Activated naive CD8-positive, alpha-beta T cell treated with anti-CD3 and anti-CD28 coated beads, Interleukin-2, amount 50 U/mL, for 16 hours (primary cell): ENCODE measurements around the gene FBLIM1.

Source experiments
- DNase-seq: peaks from one replicate; pipeline ENCODE4 v3.0.0-alpha.2; 2020; ENCODE audit warnings: low read depth, low spot score

FBLIM1 gene

GRCh38 chr1:15758343-15758931 lies at the start of gene FBLIM1:
TSS of gene FBLIM1 (plus strand) at chr1:15758795. CDS start at chr1:15764984, 6,189 bp downstream.
- no peak for DNase-seq

- DNase-seq = no peak
Observed at GRCh38 chr1:15709226-15709625, 49.4 kb upstream of the FBLIM1 start.

GRCh38 chr1:15712168-15712567 lies 46.4 kb upstream of the FBLIM1 start:
- no peak for DNase-seq

- DNase-seq = no peak
Observed at GRCh38 chr1:15714406-15715136, 44.0 kb upstream of the FBLIM1 start.

- DNase-seq = no peak
Observed at GRCh38 chr1:15717418-15718125, 41.0 kb upstream of the FBLIM1 start.

GRCh38 chr1:15718199-15718601 lies 40.4 kb upstream of the FBLIM1 start:
- no peak for DNase-seq

GRCh38 chr1:15719381-15720120 lies 39.0 kb upstream of the FBLIM1 start:
- no peak for DNase-seq

GRCh38 chr1:15720861-15721260 lies 37.7 kb upstream of the FBLIM1 start:
- DNase-seq = no peak

- no peak for DNase-seq
Observed at GRCh38 chr1:15722411-15722810, 36.2 kb upstream of the FBLIM1 start.

- no peak for DNase-seq
Observed at GRCh38 chr1:15722836-15723532, 35.6 kb upstream of the FBLIM1 start.

- DNase-seq = no peak
Observed at GRCh38 chr1:15723631-15724246, 34.9 kb upstream of the FBLIM1 start.

GRCh38 chr1:15724949-15725880 lies 33.4 kb upstream of the FBLIM1 start:
- DNase-seq = no peak

GRCh38 chr1:15726508-15726907 lies 32.1 kb upstream of the FBLIM1 start:
- no peak for DNase-seq

GRCh38 chr1:15727021-15727420 lies 31.6 kb upstream of the FBLIM1 start:
- no peak for DNase-seq

- no peak for DNase-seq
Observed at GRCh38 chr1:15727424-15727823, 31.2 kb upstream of the FBLIM1 start.

- no peak for DNase-seq
Observed at GRCh38 chr1:15727866-15728534, 30.6 kb upstream of the FBLIM1 start.

GRCh38 chr1:15728937-15729657 lies 29.5 kb upstream of the FBLIM1 start:
- no peak for DNase-seq

- no peak for DNase-seq
Observed at GRCh38 chr1:15730423-15730822, 28.2 kb upstream of the FBLIM1 start.

GRCh38 chr1:15730936-15731335 lies 27.7 kb upstream of the FBLIM1 start:
- no peak for DNase-seq
